ENCODE results near the gene IZUMO1. TPM values are rescaled to one million over a fixed set of nuclear protein-coding genes. Genes with fewer than 3 reads are reported as not detected.
A peak's percentile ranks its signal among the peaks of the same experiment; 100 is the strongest.

The IZUMO1 gene
- total and polyA plus RNA-seq, 2 of the 4 experiments (the other 2 are of a cell fraction), result not detected

DNA sequence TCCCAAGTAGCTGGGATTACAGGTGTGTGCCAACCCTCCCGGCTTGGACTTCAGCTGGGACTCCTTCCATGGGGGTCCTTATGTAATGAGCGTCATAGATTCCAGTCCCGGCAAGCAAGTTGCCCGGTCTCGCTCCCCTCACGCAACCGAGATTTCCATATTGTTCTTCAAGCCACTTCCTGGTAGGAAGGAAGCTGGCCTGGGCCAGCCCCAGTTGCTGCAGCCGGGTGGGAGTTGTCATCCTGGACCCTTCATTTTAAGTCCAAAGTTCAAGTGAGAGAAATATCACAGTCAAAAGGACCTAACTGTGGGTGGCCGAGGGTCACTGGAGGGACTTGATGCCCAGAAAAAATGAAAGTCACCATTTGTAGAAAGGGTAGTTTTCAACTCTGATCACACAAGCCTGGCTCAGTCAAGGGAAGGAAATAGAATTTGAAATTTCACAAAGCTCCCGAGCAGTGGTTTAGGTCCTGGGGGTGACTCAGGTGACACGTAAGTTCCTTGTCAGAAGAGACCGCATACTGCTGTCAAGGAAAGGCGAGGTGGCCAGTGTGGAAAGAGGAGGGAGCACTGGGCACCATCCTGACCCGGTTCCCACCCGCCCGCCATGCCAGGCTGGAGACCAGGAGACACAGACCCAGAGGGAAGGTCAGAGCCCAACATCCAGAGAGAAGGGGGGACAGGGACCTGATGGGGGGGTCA, 13.9 kb upstream of the IZUMO1 start:
- no peak overlapping the region for H2BK5ac ChIP-seq (ENCODE audit: low read depth, low read length, poor library complexity, severe bottlenecking)
- H3K79me1 ChIP-seq (ENCODE audit: low read depth in 1 of 2, low read length in 2 of 2), result no peaks in the 10 kb centered on the region
- no peak overlapping the region for H2BK120ac ChIP-seq (ENCODE audit: low read depth, low read length)
- ChIA-PET CTCF (no interaction called here), POLR2A (ENCODE audit: unreplicated experiment) (no interaction called here)
- intact Hi-C loops (cut with micrococcal nuclease) (no loop called here), in situ Hi-C loops (cut with MboI; ENCODE audit: low sequenced_read_pairs) (no loop called here), dilution Hi-C loops (cut with HindIII; ENCODE audit: low sequenced_read_pairs, unreplicated experiment) (no loop called here)
- no peak overlapping the region for H3K4me2 ChIP-seq (ENCODE audit: low read depth, low read length)
- H3K27me3 ChIP-seq (ENCODE audit: control insufficient read depth, insufficient read depth, low read length), result peaks cover 39% of the 10 kb centered on the region
- no peak overlapping the region for H3K18ac ChIP-seq (ENCODE audit: low read depth, low read length)
- no peaks in the 10 kb centered on the region for H3K4me1 ChIP-seq (ENCODE audit: control insufficient read depth, insufficient read depth, low read length)
- ATAC-seq (ENCODE audit: low read depth), result no peak
- H2BK20ac ChIP-seq (ENCODE audit: low read depth, low read length), result no peak overlapping the region
- no peak overlapping the region for H3K4me3 ChIP-seq (ENCODE audit: insufficient read depth, low read depth, low read length)
- no peak for DNase-seq
- BruUV-seq (replicated peaks), result no TSS peak
- H3K56ac ChIP-seq (ENCODE audit: extremely low read depth, insufficient read depth, low read length), result no peak overlapping the region
- H3K9ac ChIP-seq (ENCODE audit: low read depth, low read length), result no peak overlapping the region
- H4K5ac ChIP-seq (ENCODE audit: low read depth, low read length), result no peak overlapping the region
- no peak overlapping the region for H2BK15ac ChIP-seq (ENCODE audit: low read depth, low read length)
- H3K14ac ChIP-seq (replicated peaks; ENCODE audit: low read depth, low read length), result no peak overlapping the region
- H4K8ac ChIP-seq (ENCODE audit: low read depth in 2 of 2, low read length in 2 of 2), result no peak overlapping the region
- H3K23ac ChIP-seq (ENCODE audit: low read depth, low read length), result no peak overlapping the region
- H3K4ac ChIP-seq (ENCODE audit: low read depth, low read length), result no peak overlapping the region
- H3K36me3 ChIP-seq (ENCODE audit: control insufficient read depth, insufficient read depth, low read length), result no peaks in the 10 kb centered on the region
- TF ChIP-seq CHD1 (IDR thresholded peaks at IDR 0.05; ENCODE audit: low read depth, low read length), result no peak
- no peak for TF ChIP-seq FOS (IDR thresholded peaks at IDR 0.05; ENCODE audit: low read depth, low read length)
- no peak for TF ChIP-seq RCOR1 (IDR thresholded peaks at IDR 0.05; ENCODE audit: insufficient replicate concordance, low read length)
- TF ChIP-seq MAFK (IDR thresholded peaks at IDR 0.05; ENCODE audit: low read depth, low read length), result no peak
- no peaks in the 10 kb centered on the region for H4K20me1 ChIP-seq (ENCODE audit: insufficient read depth, low read length)
- no peaks in the 10 kb centered on the region for H3K9me1 ChIP-seq (ENCODE audit: insufficient read depth, low read length)
- no peak overlapping the region for H4K91ac ChIP-seq (ENCODE audit: insufficient read depth, low read depth, low read length)
- peak overlapping the region; percentile 9 for H2AFZ ChIP-seq (replicated peaks; ENCODE audit: low read length, poor library complexity)
- H3K27ac ChIP-seq (ENCODE audit: insufficient read depth, low read length), result no peak overlapping the region
- peak overlapping the region; percentile 31 for H2AK9ac ChIP-seq (replicated peaks; ENCODE audit: low read depth, low read length, poor library complexity)
- H3K9me3 ChIP-seq (ENCODE audit: control insufficient read depth, insufficient read depth, low read length), result no peaks in the 10 kb centered on the region
- H2AK5ac ChIP-seq (ENCODE audit: low read depth, low read length), result no peak overlapping the region
- WGBS, 2 experiments (ENCODE audit: extremely low coverage in 2 of 2, insufficient read length in 1 of 2), result 79% methylated on average over 11 of the region's 16 CpGs; no CpG with 5 or more reads in 1 of the 2 experiments
